Adrenal gland (tissue), 12 donors: Measurements from ENCODE around the gene ATAD3B. TPM values are rescaled to one million over a fixed set of nuclear protein-coding genes. Genes with fewer than 3 reads are reported as not detected.
A peak's percentile ranks its signal among the peaks of the same experiment; 100 is the strongest.

ENCODE experiments used
- DNase-seq, 7 donors: peaks; one replicate each; pipeline ENCODE4 v3.0.0-alpha.2; 2019 to 2020
- H3K27ac ChIP-seq, 5 donors: fragments of 200-600 bp; sonication (generic) in 4 of 5; 1 replicate in 3 of 5; 2 replicates in 2 of 5; pipeline versions ENCODE4 v1.5.1 to v1.8.0; 2016 to 2020; ENCODE audit warnings: mild to moderate bottlenecking in 1 of 5
- H3K27me3 ChIP-seq: fragments of 200-600 bp; 2 replicates; pipeline ENCODE4 v1.8.0; 2021
- H3K36me3 ChIP-seq, 2 donors: fragments of 200-600 bp; replicated peaks in 1 of 2; 1 replicate in 1 of 2; 2 replicates in 1 of 2; pipeline versions ENCODE4 v1.5.1 to v1.8.0; 2018 to 2022
- H3K4me1 ChIP-seq, 2 donors: fragments of 200-600 bp; replicated peaks in 1 of 2; 1 replicate in 1 of 2; 2 replicates in 1 of 2; pipeline versions ENCODE4 v1.5.1 to v1.8.0; 2018 to 2021
- H3K4me3 ChIP-seq, 4 donors: fragments of 200-600 bp; sonication (generic) in 3 of 4; one replicate each; pipeline ENCODE4 v1.5.1; 2016 to 2018
- H3K9me3 ChIP-seq, 3 donors: fragments of 200-600 bp; sonication (generic) in 1 of 3; replicated peaks in 1 of 3; 1 replicate in 2 of 3; 2 replicates in 1 of 3; pipeline versions ENCODE4 v1.5.1 to v1.8.0; 2016 to 2021
- CTCF ChIP-seq, 6 experiments: fragments of 450-650 bp in 4 of 6; fragments of 200-600 bp in 2 of 6; sonication (generic) in 1 of 6; IDR thresholded peaks; 1 replicate in 5 of 6; 2 replicates in 1 of 6; pipeline versions ENCODE4 v1.5.1 to v1.8.0; 2016 to 2021; ENCODE audit warnings: antibody characterized with exemption in 6 of 6, mild to moderate bottlenecking in 2 of 6, moderate library complexity in 1 of 6
- POLR2A ChIP-seq, 2 donors: fragments of 450-650 bp; IDR thresholded peaks; one replicate each; pipeline ENCODE4 v1.6.1; 2017; ENCODE audit warnings: antibody characterized with exemption in 2 of 2, mild to moderate bottlenecking in 2 of 2, moderate library complexity in 1 of 2
- WGBS, 4 donors: extraction: QIAGEN DNeasy Blood & Tissue Kit in 2 of 4; methylation state at CpG; one replicate each; pipeline versions ENCODE4 v1.1.5 to v1.1.7; 2013 to 2017; 5-methylcytosine and 5-hydroxymethylcytosine counted together
- intact Hi-C, 2 donors: fragments of 100-400 bp; cut with DNase I; formaldehyde crosslinking; loops; one replicate each; pipeline versions ENCODE4 v1.14.1 to v1.15.0; 2022 to 2023
- polyA plus RNA-seq, 3 donors: library from polyadenylated mRNA; stranded (reverse); fragments of 200-250 nt in 2 of 3; fragments of 350-450 nt in 1 of 3; fragmentation: Illumina TruSeq in 1 of 3; extraction: RNeasy Lipid Tissue Mini Kit (QIAGEN cat#74804) in 1 of 3; gene quantifications; one replicate each; pipeline ENCODE4 v1.2.3, GENCODE V29; 2013 to 2014
- total RNA-seq, 9 donors: library from RNA; depleted of rRNA in 4 of 9; stranded (reverse); fragments of >200 nt in 4 of 9; fragments of 120-200 nt in 1 of 9; fragmentation: NEBNext Ultra II Directional in 1 of 9; extraction: Animal tissue kit (Norgen Biotek cat#: 25700) in 1 of 9; gene quantifications; one replicate each; pipeline versions ENCODE4 v1.1.0 to v1.2.4, GENCODE V29; 2013 to 2023
- donor health status: healthy with polysubstance abuse.
- donor health status: Bipolar disorder and iron deficiency.
- donor health status: DM: yes; HTN: yes; CAD: no.
- donor health status: DM: no; HTN: no; CAD: no.
- donor health status: DM: no; HTN: no; CAD: no.
- donor health status: DM: yes; HTN: yes; CAD: no.

ATAD3B gene
- total and polyA plus RNA-seq, 12 donors = 5.3 to 109 (median 13.3) TPM

- WGBS, 4 donors = 88 to 92% (median 91%) methylated on average over 7 of the region's 7 CpGs
- peak in 1 of 7 donors; percentile 9 for DNase-seq
- no peaks in the 10 kb centered on the region for H3K9me3 ChIP-seq
- no peak overlapping the region for H3K27ac ChIP-seq
- no peak overlapping the region for H3K4me3 ChIP-seq
- H3K4me1 ChIP-seq = no peaks in the 10 kb centered on the region
- TF ChIP-seq CTCF (IDR thresholded peaks at IDR 0.05) (no peak), POLR2A (IDR thresholded peaks at IDR 0.05) (no peak)
- no peaks in the 10 kb centered on the region for H3K27me3 ChIP-seq
- intact Hi-C loops = no loop called here
- H3K36me3 ChIP-seq = no peaks in the 10 kb centered on the region
Measured at GRCh38 chr1:1423245-1423597, 48.3 kb upstream of the ATAD3B start.

- Histone ChIP-seq H3K4me3 (no peak overlapping the region), H3K9me3 (no peaks in the 10 kb centered on the region), H3K4me1 (peaks cover 4 to 5% of the 10 kb centered on the region in 2 donors), H3K27me3 (no peaks in the 10 kb centered on the region), H3K36me3 (no peaks in the 10 kb centered on the region), H3K27ac (no peak overlapping the region)
- WGBS, 4 donors = 83 to 92% (median 89%) methylated on average over 15 of the region's 15 CpGs
- peak in 1 of 7 donors; percentile 6 for DNase-seq
- intact Hi-C loops = no loop called here
- TF ChIP-seq CTCF (IDR thresholded peaks at IDR 0.05) (no peak), POLR2A (IDR thresholded peaks at IDR 0.05) (no peak)
Measured at GRCh38 chr1:1424707-1425106, 46.9 kb upstream of the ATAD3B start.

GRCh38 chr1:1425426-1425752 lies 46.2 kb upstream of the ATAD3B start:
- H3K36me3 ChIP-seq = no peaks in the 10 kb centered on the region
- no peaks in the 10 kb centered on the region for H3K27me3 ChIP-seq
- 85 to 89% (median 86%) methylated on average over 9 to 12 of the region's 12 CpGs for WGBS, 4 donors
- no peaks in the 10 kb centered on the region for H3K9me3 ChIP-seq
- intact Hi-C loops = no loop called here
- peak in 1 of 7 donors; percentile 9 for DNase-seq
- peaks cover 11% of the 10 kb centered on the region in 2 donors for H3K4me1 ChIP-seq
- TF ChIP-seq POLR2A (IDR thresholded peaks at IDR 0.05) (no peak), CTCF (IDR thresholded peaks at IDR 0.05) (no peak)
- H3K27ac ChIP-seq = no peak overlapping the region
- H3K4me3 ChIP-seq = no peak overlapping the region

- Histone ChIP-seq H3K4me1 (peaks cover 16% of the 10 kb centered on the region in 2 donors), H3K27ac (no peak overlapping the region)
Measured at GRCh38 chr1:1425753-1426495, 45.6 kb upstream of the ATAD3B start.

More at GRCh38 chr1:1425753-1426495, 45.6 kb upstream of the ATAD3B start:
- intact Hi-C loops = no loop called here
- H3K36me3 ChIP-seq = no peaks in the 10 kb centered on the region
- peak in 2 of 7 donors; percentile 13 to 20 for DNase-seq
- no peak overlapping the region for H3K4me3 ChIP-seq
- no peaks in the 10 kb centered on the region for H3K9me3 ChIP-seq
- 32 to 67% (median 60%) methylated on average over 3 to 32 of the region's 33 CpGs for WGBS, 4 donors
- H3K27me3 ChIP-seq = no peaks in the 10 kb centered on the region
- no peak for TF ChIP-seq CTCF (IDR thresholded peaks at IDR 0.05)
- no peak for TF ChIP-seq POLR2A (IDR thresholded peaks at IDR 0.05)
